Hepatocyte (in vitro differentiated cells): ENCODE measurements around the gene OSBPL2. TPM values are rescaled to one million over a fixed set of nuclear protein-coding genes. Genes with fewer than 3 reads are reported as not detected.

ENCODE experiments used
- DNase-seq: peaks from one replicate; pipeline ENCODE4 v3.0.0-alpha.2; 2016; ENCODE audit warnings: low spot score
- H2AFZ ChIP-seq: fragments of 200-600 bp; sonication (generic); 2 replicates; pipeline ENCODE4 v1.6.0; 2016; ENCODE audit warnings: antibody characterized with exemption, mild to moderate bottlenecking
- H3K27ac ChIP-seq: fragments of 200-600 bp; sonication (generic); 2 replicates; pipeline ENCODE4 v1.5.1; 2016; ENCODE audit warnings: mild to moderate bottlenecking
- H3K27me3 ChIP-seq: fragments of 200-600 bp; sonication (generic); 2 replicates; pipeline ENCODE4 v1.6.1; 2016
- H3K36me3 ChIP-seq: fragments of 200-600 bp; sonication (generic); replicated peaks from 2 replicates; pipeline ENCODE4 v1.5.1; 2016; ENCODE audit warnings: low read depth; ENCODE audit not compliant: insufficient read depth
- H3K4me1 ChIP-seq: fragments of 200-600 bp; sonication (generic); 2 replicates; pipeline ENCODE4 v1.5.1; 2016; ENCODE audit warnings: mild to moderate bottlenecking, moderate library complexity; ENCODE audit not compliant: insufficient read depth
- H3K4me2 ChIP-seq: fragments of 200-600 bp; sonication (generic); 2 replicates; pipeline ENCODE4 v1.6.0; 2016
- H3K4me3 ChIP-seq: fragments of 200-600 bp; sonication (generic); 2 replicates; pipeline ENCODE4 v1.5.1; 2016; ENCODE audit warnings: mild to moderate bottlenecking
- H3K79me2 ChIP-seq: fragments of 200-600 bp; sonication (generic); 2 replicates; pipeline ENCODE4 v1.6.0; 2017; ENCODE audit warnings: mild to moderate bottlenecking
- H3K9me2 ChIP-seq: fragments of 200-600 bp; sonication (generic); replicated peaks from 2 replicates; pipeline ENCODE4 v1.6.0; 2017; ENCODE audit warnings: mild to moderate bottlenecking; ENCODE audit not compliant: insufficient read depth
- H3K9me3 ChIP-seq: fragments of 200-600 bp; sonication (generic); 2 replicates; pipeline ENCODE4 v1.5.1; 2016; ENCODE audit warnings: low read depth, mild to moderate bottlenecking
- H4K20me1 ChIP-seq: fragments of 200-600 bp; sonication (generic); 2 replicates; pipeline ENCODE4 v1.6.0; 2016; ENCODE audit warnings: mild to moderate bottlenecking; ENCODE audit not compliant: insufficient read depth, poor library complexity, severe bottlenecking
- EZH2 ChIP-seq: fragments of 200-600 bp; sonication (generic); IDR thresholded peaks from 2 replicates; pipeline ENCODE4 v1.6.1; 2016; ENCODE audit warnings: antibody characterized with exemption, mild to moderate bottlenecking, borderline replicate concordance
- EZH2phosphoT487 ChIP-seq: fragments of 200-600 bp; sonication (generic); IDR thresholded peaks from one replicate; pipeline ENCODE4 v1.6.1; 2018; ENCODE audit warnings: antibody characterized with exemption, mild to moderate bottlenecking, low read depth, moderate library complexity; ENCODE audit not compliant: unreplicated experiment, severe bottlenecking
- WGBS: methylation state at CpG from one replicate; pipeline ENCODE4 v1.1.6; 2016; ENCODE audit warnings: low lambda C conversion rate; ENCODE audit errors: missing lambda C conversion rate; 5-methylcytosine and 5-hydroxymethylcytosine counted together
- polyA plus RNA-seq: library from polyadenylated mRNA; unstranded; fragments of >200 nt; fragmentation: Nextera tagmentation; extraction: Ambion mirVana; gene quantifications from 2 replicates; pipeline ENCODE4 v1.2.1, GENCODE V29; 2016
- total RNA-seq: library from RNA; depleted of rRNA; stranded (reverse); fragments of >200 nt; gene quantifications from 2 replicates; pipeline ENCODE4 v1.2.3, GENCODE V29; 2014
- TF ChIP-seq, protein P1 (sequence below): fragments of 200-600 bp; sonication (generic); IDR thresholded peaks from 2 replicates; pipeline ENCODE4 v1.5.1; 2016; ENCODE audit warnings: antibody characterized with exemption, mild to moderate bottlenecking; ENCODE audit not compliant: poor library complexity

OSBPL2 gene
- total and polyA plus RNA-seq, 2 experiments from 2014 or later, result 40.5 to 45.9 TPM

- no peak overlapping the region for H3K27ac ChIP-seq
- TF ChIP-seq EZH2phosphoT487, result no peak
- TF ChIP-seq EZH2, result no peak
- TF ChIP-seq, protein P1, sequence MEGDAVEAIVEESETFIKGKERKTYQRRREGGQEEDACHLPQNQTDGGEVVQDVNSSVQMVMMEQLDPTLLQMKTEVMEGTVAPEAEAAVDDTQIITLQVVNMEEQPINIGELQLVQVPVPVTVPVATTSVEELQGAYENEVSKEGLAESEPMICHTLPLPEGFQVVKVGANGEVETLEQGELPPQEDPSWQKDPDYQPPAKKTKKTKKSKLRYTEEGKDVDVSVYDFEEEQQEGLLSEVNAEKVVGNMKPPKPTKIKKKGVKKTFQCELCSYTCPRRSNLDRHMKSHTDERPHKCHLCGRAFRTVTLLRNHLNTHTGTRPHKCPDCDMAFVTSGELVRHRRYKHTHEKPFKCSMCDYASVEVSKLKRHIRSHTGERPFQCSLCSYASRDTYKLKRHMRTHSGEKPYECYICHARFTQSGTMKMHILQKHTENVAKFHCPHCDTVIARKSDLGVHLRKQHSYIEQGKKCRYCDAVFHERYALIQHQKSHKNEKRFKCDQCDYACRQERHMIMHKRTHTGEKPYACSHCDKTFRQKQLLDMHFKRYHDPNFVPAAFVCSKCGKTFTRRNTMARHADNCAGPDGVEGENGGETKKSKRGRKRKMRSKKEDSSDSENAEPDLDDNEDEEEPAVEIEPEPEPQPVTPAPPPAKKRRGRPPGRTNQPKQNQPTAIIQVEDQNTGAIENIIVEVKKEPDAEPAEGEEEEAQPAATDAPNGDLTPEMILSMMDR, result no peak
- no peaks in the 10 kb centered on the region for H3K9me2 ChIP-seq
- no peak overlapping the region for H3K4me3 ChIP-seq
- H4K20me1 ChIP-seq, result peaks cover 5% of the 10 kb centered on the region
- no peak for DNase-seq
- H3K4me1 ChIP-seq, result no peaks in the 10 kb centered on the region
- no peak overlapping the region for H3K4me2 ChIP-seq
- H3K9me3 ChIP-seq, result no peaks in the 10 kb centered on the region
- 92% methylated on average over 10 of the region's 10 CpGs for WGBS
- no peak overlapping the region for H2AFZ ChIP-seq
- H3K27me3 ChIP-seq, result no peaks in the 10 kb centered on the region
- no peaks in the 10 kb centered on the region for H3K36me3 ChIP-seq
- no peaks in the 10 kb centered on the region for H3K79me2 ChIP-seq
Measured at GRCh38 chr20:62272200-62272599, 33.9 kb downstream of the OSBPL2 start.

GRCh38 chr20:62273416-62273815 lies 35.1 kb downstream of the OSBPL2 start:
- WGBS, result 96% methylated on average over 18 of the region's 18 CpGs
- Histone ChIP-seq H3K27me3 (no peaks in the 10 kb centered on the region), H3K4me3 (no peak overlapping the region), H3K4me1 (no peaks in the 10 kb centered on the region), H3K27ac (no peak overlapping the region), H4K20me1 (peaks cover 8% of the 10 kb centered on the region), H3K9me3 (no peaks in the 10 kb centered on the region), H3K79me2 (peaks cover 3% of the 10 kb centered on the region), H3K4me2 (no peak overlapping the region), H3K36me3 (no peaks in the 10 kb centered on the region), H3K9me2 (no peaks in the 10 kb centered on the region), H2AFZ (no peak overlapping the region)
- DNase-seq, result no peak
- TF ChIP-seq EZH2phosphoT487 (no peak), EZH2 (no peak)
- TF ChIP-seq, protein P1, result no peak

- Histone ChIP-seq H3K36me3 (no peaks in the 10 kb centered on the region), H3K79me2 (peaks cover 3% of the 10 kb centered on the region), H3K4me1 (no peaks in the 10 kb centered on the region), H4K20me1 (peaks cover 8% of the 10 kb centered on the region), H3K4me3 (no peak overlapping the region), H3K4me2 (no peak overlapping the region), H3K27ac (no peak overlapping the region), H3K27me3 (no peaks in the 10 kb centered on the region), H3K9me2 (no peaks in the 10 kb centered on the region), H3K9me3 (no peaks in the 10 kb centered on the region), H2AFZ (no peak overlapping the region)
- TF ChIP-seq, protein P1, result no peak
- 90% methylated on average over 13 of the region's 13 CpGs for WGBS
- DNase-seq, result no peak
Measured at GRCh38 chr20:62274332-62274950, 36.1 kb downstream of the OSBPL2 start.
